Lung (tissue), 12 donors: ENCODE measurements around the gene XYLT1. TPM values are rescaled to one million over a fixed set of nuclear protein-coding genes. Genes with fewer than 3 reads are reported as not detected.

Experiments used
- ATAC-seq: fragments of 200-7000 bp; cut with Tn5 transposase; one replicate; pipeline ENCODE4 v1.9.1; 2020; ENCODE audit warnings: moderate number of reproducible peaks; ENCODE audit not compliant: insufficient read depth, low FRiP score
- DNase-seq, 3 donors: peaks; one replicate each; pipeline ENCODE4 v3.0.0-alpha.2; 2013 to 2017
- H3K27ac ChIP-seq, 2 donors: one replicate each; pipeline ENCODE4 v1.5.1; 2013; ENCODE audit warnings: mild to moderate bottlenecking in 2 of 2, moderate library complexity in 2 of 2, control low read depth in 1 of 2, inconsistent platforms in 1 of 2, low read depth in 1 of 2, low read length in 1 of 2
- H3K27me3 ChIP-seq, 3 donors: one replicate each; pipeline ENCODE4 v1.5.1; 2013; ENCODE audit warnings: low read length in 2 of 3; ENCODE audit not compliant: control insufficient read depth in 3 of 3, insufficient read depth in 3 of 3
- H3K36me3 ChIP-seq, 4 donors: one replicate each; pipeline ENCODE4 v1.5.1; 2013; ENCODE audit warnings: low read length in 4 of 4, mild to moderate bottlenecking in 1 of 4, moderate library complexity in 1 of 4; ENCODE audit not compliant: control insufficient read depth in 4 of 4, insufficient read depth in 4 of 4
- H3K4me1 ChIP-seq, 5 donors: one replicate each; pipeline ENCODE4 v1.5.1; 2013; ENCODE audit warnings: low read length in 5 of 5, mild to moderate bottlenecking in 2 of 5, moderate library complexity in 1 of 5; ENCODE audit not compliant: control insufficient read depth in 5 of 5, insufficient read depth in 5 of 5
- H3K4me3 ChIP-seq: one replicate; pipeline ENCODE4 v1.5.1; 2013; ENCODE audit warnings: mild to moderate bottlenecking, control low read depth, moderate library complexity
- H3K9ac ChIP-seq, 2 donors: one replicate each; pipeline ENCODE4 v1.5.1; 2013; ENCODE audit warnings: low read length in 2 of 2, control low read depth in 1 of 2; ENCODE audit not compliant: insufficient read depth in 1 of 2
- H3K9me3 ChIP-seq, 4 donors: one replicate each; pipeline ENCODE4 v1.5.1; 2013; ENCODE audit warnings: low read length in 3 of 4, mild to moderate bottlenecking in 1 of 4, moderate library complexity in 1 of 4; ENCODE audit not compliant: control insufficient read depth in 4 of 4, insufficient read depth in 3 of 4
- CTCF ChIP-seq: IDR thresholded peaks from 2 replicates; pipeline ENCODE4 v1.5.1; 2012; ENCODE audit warnings: mild to moderate bottlenecking; ENCODE audit errors: control extremely low read depth, extremely low read depth
- WGBS, 2 donors: extraction: QIAGEN DNeasy Blood & Tissue Kit; methylation state at CpG; one replicate each; pipeline ENCODE4 v1.1.7; 2013; 5-methylcytosine and 5-hydroxymethylcytosine counted together
- polyA plus RNA-seq, 2 donors: library from polyadenylated mRNA; stranded (reverse); fragments of 200-250 nt; gene quantifications; one replicate each; pipeline ENCODE4 v1.2.1, GENCODE V29; 2013
- total RNA-seq, 2 donors: library from RNA; depleted of rRNA in 1 of 2; stranded (reverse); fragments of >200 nt in 1 of 2; gene quantifications; one replicate each; pipeline ENCODE4 v1.2.1, GENCODE V29; 2014 to 2021
- donor health status: control.
- donor health status: control.
- donor health status: Bipolar disorder and iron deficiency.
- donor health status: healthy.
- donor health status: DM: yes; HTN: yes; CAD: no.

XYLT1 gene
- total and polyA plus RNA-seq, 4 donors = 1.4 to 11.5 (median 6.9) TPM

DNA sequence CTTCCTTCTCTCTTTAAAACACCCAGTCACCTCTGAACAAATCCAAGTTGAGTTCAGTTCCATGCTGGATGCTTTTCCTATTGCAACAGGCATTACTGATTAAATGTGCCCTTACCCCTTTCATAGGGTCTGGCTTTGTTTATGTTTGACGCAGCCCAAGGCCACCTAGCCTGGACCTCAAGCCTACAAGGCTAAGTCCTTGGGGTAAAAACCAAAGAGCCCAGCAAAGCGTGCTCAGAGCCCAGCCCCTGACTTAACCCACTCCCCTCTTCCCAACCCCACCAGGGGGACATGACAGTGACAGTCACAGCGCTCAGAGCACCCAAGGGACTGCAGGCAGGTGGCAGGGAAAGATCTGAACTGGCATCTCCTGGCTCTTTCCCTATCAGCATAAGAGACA lies 200.6 kb downstream of the XYLT1 start:
- H3K4me3 ChIP-seq = no peak overlapping the region
- DNase-seq (no peak), ATAC-seq (no peak)
- H3K36me3 ChIP-seq = no peaks in the 10 kb centered on the region
- no peaks in the 10 kb centered on the region for H3K27me3 ChIP-seq
- TF ChIP-seq CTCF = no peak
- no peak overlapping the region for H3K9ac ChIP-seq
- H3K9me3 ChIP-seq = no peaks in the 10 kb centered on the region
- 94 to 95% methylated on average over 3 of the region's 3 CpGs for WGBS, 2 donors
- peaks cover 0 to 19% (median 6%) of the 10 kb centered on the region in 5 donors for H3K4me1 ChIP-seq
- H3K27ac ChIP-seq = no peak overlapping the region

GRCh38 chr16:17269439-17269838 lies 201.3 kb downstream of the XYLT1 start:
- no peak for ATAC-seq
- Histone ChIP-seq H3K27me3 (no peaks in the 10 kb centered on the region), H3K9me3 (no peaks in the 10 kb centered on the region), H3K9ac (no peak overlapping the region), H3K4me3 (no peak overlapping the region), H3K4me1 (peaks cover 0 to 19% (median 6%) of the 10 kb centered on the region in 5 donors), H3K27ac (no peak overlapping the region), H3K36me3 (no peaks in the 10 kb centered on the region)
- peak in 2 of 3 donors; percentile 32 to 52 for DNase-seq
- no peak for TF ChIP-seq CTCF
- WGBS, 2 donors = 97 to 98% methylated on average over 2 of the region's 2 CpGs

GRCh38 chr16:17266608-17267313 lies 204.0 kb downstream of the XYLT1 start:
- Histone ChIP-seq H3K27me3 (no peaks in the 10 kb centered on the region), H3K9me3 (no peaks in the 10 kb centered on the region), H3K9ac (no peak overlapping the region), H3K27ac (no peak overlapping the region), H3K4me1 (peaks cover 0 to 17% (median 6%) of the 10 kb centered on the region in 5 donors), H3K36me3 (no peaks in the 10 kb centered on the region), H3K4me3 (no peak overlapping the region)
- ATAC-seq (no peak), DNase-seq (no peak)
- TF ChIP-seq CTCF = no peak
- WGBS, 2 donors = 86 to 92% methylated on average over 16 of the region's 16 CpGs
